Right forelimb (tissue), 1 donor: ENCODE data around the gene VWA2.

Experiments
- DNase-seq: peaks from one replicate; pipeline ENCODE4 v3.0.0-alpha.2; 2018

Gene VWA2, protein sequence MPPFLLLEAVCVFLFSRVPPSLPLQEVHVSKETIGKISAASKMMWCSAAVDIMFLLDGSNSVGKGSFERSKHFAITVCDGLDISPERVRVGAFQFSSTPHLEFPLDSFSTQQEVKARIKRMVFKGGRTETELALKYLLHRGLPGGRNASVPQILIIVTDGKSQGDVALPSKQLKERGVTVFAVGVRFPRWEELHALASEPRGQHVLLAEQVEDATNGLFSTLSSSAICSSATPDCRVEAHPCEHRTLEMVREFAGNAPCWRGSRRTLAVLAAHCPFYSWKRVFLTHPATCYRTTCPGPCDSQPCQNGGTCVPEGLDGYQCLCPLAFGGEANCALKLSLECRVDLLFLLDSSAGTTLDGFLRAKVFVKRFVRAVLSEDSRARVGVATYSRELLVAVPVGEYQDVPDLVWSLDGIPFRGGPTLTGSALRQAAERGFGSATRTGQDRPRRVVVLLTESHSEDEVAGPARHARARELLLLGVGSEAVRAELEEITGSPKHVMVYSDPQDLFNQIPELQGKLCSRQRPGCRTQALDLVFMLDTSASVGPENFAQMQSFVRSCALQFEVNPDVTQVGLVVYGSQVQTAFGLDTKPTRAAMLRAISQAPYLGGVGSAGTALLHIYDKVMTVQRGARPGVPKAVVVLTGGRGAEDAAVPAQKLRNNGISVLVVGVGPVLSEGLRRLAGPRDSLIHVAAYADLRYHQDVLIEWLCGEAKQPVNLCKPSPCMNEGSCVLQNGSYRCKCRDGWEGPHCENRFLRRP

GRCh38 chr10:114239117-114239993 lies at the start of gene VWA2:
TSS of gene VWA2 (plus strand) at chr10:114239254. CDS start at chr10:114248714, 9,460 bp downstream.
- DNase-seq: no peak

- DNase-seq: no peak
Observed at GRCh38 chr10:114189700-114190099, 49.4 kb upstream of the VWA2 start.

GRCh38 chr10:114195079-114195478 lies 44.0 kb upstream of the VWA2 start:
- DNase-seq: no peak

- no peak for DNase-seq
Observed at GRCh38 chr10:114199239-114199638, 39.8 kb upstream of the VWA2 start.

DNA sequence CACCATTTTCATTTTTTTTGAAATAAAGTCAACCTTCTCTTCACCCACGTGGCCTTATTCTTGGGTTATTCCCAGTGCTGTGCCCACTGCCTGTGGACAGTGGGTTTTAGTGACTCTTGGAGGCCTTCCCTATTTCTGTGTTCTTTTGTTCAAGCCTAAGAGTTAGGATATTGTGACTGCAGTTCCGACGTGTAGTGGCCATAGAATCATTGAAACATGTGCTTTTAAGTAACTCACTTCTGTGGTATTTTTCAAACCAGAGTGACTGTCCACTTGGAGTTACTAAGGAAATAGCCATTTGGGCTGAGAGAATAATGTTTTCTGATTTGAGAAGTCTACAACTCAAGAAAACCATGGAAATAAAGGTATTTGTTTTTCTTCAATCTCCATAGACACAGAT lies 36.2 kb upstream of the VWA2 start:
- no peak for DNase-seq

- DNase-seq: no peak
Observed at GRCh38 chr10:114206902-114207301, 32.2 kb upstream of the VWA2 start.

DNA sequence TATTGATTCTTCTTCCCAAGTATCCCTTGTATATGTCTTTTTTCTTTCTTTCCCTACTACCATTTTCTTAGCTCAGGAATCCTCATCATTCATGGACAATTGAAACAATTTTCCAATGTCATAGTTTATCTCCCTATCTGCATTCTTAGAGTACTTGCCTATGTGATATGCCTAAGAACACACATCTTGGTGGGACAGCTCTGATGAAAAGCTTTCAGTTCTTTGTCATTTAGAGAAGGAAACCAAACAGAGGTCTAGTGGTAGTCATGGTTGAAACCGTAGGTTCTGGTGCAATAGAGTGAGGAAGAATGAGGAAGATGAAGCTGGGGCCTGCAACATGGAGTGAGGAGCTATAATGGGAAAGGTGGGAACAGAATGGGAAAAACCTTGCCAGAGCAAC lies 31.7 kb upstream of the VWA2 start:
- no peak for DNase-seq

- no peak for DNase-seq
Observed at GRCh38 chr10:114208351-114208750, 30.7 kb upstream of the VWA2 start.

DNA sequence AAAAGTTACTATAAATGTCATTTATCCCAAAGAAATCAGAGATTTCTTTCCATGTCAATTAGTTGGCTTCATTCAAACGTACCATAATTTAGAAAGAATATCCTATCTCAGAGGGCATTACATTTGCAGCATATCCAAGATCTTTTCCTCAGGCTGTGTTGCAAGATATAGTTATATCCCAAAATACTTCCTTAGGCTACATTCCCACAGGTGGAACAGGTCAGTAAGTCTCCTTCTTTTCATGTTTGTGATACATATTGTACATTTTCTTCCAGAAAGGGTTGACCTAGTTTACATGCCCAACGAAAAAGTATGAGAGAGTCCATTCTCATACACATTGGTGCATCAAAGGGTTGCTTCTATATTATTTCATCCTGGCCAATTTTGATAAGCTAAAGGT lies 26.9 kb upstream of the VWA2 start:
- DNase-seq: no peak

GRCh38 chr10:114215033-114215432 lies 24.0 kb upstream of the VWA2 start:
- DNase-seq: no peak

DNA sequence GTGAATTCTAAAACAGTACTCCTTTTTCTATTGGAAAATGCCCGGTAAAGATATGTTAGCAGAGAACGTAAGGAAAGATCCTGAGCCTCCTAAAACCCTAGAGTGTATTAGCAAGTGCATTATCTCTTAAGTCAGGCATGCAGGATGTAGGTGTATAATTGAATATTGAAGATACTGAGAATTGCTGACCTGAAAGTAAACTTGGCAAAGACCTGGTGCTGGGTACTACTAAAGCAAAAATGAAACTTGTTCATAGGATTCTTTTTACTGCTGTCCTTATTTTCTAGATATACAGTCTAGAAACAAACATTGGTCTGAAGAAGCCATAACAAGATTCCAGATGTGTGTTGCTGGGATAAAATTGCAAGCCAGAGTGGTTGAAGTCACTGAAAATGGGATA lies 18.8 kb upstream of the VWA2 start:
- DNase-seq: no peak

DNA sequence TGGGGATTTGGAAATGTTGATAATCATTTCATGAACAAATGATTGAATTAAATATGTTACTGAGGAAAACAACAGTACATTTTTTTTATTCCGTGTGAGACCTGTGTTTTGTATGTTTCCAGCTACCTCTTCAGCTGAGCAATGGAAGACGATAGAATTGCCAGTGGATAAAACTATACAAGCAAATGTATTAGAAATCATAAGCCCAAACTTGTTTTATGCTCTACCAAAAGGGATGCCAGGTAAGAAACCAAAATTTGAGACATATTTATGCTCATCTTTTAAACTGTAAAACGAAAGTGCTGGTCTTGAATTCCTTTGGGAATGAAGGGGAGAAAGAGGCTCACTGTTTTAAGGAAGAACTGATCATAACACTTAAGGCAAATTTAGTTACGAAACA lies 17.8 kb upstream of the VWA2 start:
- DNase-seq: no peak

- no peak for DNase-seq
Observed at GRCh38 chr10:114223066-114223465, 16.0 kb upstream of the VWA2 start.

- no peak for DNase-seq
Observed at GRCh38 chr10:114228156-114228555, 10.9 kb upstream of the VWA2 start.

DNA sequence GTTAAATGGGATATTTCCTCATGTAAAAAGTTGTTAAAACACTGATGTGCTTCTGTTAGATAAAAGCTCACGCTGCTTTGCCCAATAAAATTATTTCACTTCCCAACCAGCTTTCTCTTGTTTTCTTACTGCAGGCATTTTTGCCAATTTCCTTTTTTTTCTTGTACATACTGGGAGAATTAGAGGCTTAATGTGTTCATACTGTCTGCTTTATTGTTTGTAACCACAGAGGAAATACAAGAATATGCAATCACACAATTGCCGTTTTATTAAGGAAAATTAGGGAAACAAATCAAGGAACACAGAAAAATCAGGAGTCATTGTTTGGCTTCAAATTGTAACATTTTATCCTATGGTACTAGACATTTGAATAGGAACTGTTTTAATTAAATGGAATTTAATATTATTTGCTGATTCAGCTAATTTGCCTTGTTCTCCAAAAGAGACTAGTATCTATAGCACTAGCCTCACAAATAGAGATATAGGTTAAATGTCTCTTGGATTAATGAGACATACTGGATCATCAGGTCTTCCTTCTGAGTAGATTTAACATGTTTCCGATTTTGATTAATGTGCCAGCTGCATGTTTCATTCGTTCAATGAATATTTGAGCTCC lies 6.4 kb upstream of the VWA2 start:
- no peak for DNase-seq

DNA sequence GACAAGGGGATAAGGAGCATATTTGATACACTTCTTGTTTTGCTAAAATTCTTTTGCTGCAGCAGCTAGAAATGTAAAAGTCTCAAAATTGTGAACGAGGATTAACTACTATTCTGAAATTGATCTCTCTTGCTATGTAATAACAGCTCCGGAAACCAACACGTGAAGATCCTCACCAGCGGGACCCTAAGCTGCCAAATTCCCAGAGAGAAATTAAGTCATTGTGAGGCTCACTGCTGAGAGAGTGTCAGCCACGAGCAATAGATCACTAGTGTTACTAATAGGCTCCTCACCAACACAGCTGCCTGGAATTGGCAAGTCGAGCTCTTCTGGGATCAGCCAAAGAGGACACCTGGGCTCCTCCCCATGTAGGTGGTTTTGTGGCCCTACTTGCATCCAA lies 5.6 kb upstream of the VWA2 start:
- no peak for DNase-seq

GRCh38 chr10:114234132-114234531 lies 4.9 kb upstream of the VWA2 start:
- DNase-seq: no peak

DNA sequence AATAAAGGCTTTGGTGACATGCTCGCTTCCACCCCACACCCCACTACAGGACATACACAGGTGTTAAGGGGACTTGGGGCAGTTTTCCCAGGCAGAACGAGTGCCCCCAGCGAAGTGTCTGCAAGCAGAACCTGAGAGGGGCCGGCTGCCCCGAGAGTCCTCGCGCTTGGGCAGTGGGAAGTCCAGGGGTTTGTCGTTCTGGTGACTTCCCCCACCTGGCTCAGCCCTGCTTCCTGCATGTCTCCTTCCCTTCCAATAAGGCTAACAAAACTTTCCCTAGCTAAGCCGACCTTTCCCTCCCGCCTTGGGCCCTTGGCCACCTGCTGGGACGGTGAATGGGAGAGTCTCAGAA lies 916 bp downstream of the VWA2 start:
- no peak for DNase-seq

GRCh38 chr10:114242235-114242634 lies 3.2 kb downstream of the VWA2 start:
- DNase-seq: no peak

- no peak for DNase-seq
Observed at GRCh38 chr10:114243661-114244060, 4.6 kb downstream of the VWA2 start.

DNA sequence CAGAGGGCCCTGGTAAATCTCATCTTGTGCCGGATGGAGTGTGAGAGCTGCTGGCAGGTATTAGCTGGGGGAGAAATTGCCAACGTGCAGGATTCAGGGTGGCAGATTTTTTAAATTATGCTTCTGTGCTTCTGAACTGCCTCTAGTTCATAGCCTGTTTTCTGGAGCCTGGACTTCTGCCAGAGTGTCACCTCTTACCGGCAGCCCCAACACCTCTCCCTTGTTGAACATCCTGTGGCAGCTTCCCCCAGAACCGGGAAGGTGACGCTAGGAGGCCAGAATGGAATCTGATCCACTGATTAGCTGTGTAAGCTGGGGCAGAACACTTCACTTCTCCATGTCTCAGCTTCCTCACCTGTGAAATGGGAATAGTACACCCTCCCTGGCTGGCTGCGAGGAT lies 5.1 kb downstream of the VWA2 start:
- no peak for DNase-seq

- no peak for DNase-seq
Observed at GRCh38 chr10:114245121-114245791, 6.2 kb downstream of the VWA2 start.
